ENCODE data around the gene NWD2.
"Not testable (repeated sequence)": the region's sequence is repeated elsewhere in the genome, so short reads cannot be mapped to it uniquely, and the experiment has no call there.

NWD2 gene

GRCh38 chr4:37392521-37393255 is 148.1 kb downstream of the NWD2 start:
- Mint-ChIP-seq H3K4me1 (ENCODE audit: low read depth) (no peaks in the 10 kb centered on the region), H3K9me3 (no peaks in the 10 kb centered on the region), H3K27me3 (ENCODE audit: low read depth) (no peaks in the 10 kb centered on the region), H3K36me3 (ENCODE audit: low read depth) (no peaks in the 10 kb centered on the region), H3K4me3 (no peak overlapping the region), H3K27ac (no peak overlapping the region)
- DNase-seq (ENCODE audit: low spot score), result no peak

- no peak overlapping the region for H3K27ac Mint-ChIP-seq
- H3K4me1 Mint-ChIP-seq (ENCODE audit: low read depth), result no peaks in the 10 kb centered on the region
- H3K9me3 Mint-ChIP-seq, result no peaks in the 10 kb centered on the region
- H3K4me3 Mint-ChIP-seq, result no peak overlapping the region
- no peaks in the 10 kb centered on the region for H3K36me3 Mint-ChIP-seq (ENCODE audit: low read depth)
- H3K27me3 Mint-ChIP-seq (ENCODE audit: low read depth), result no peaks in the 10 kb centered on the region
- DNase-seq (ENCODE audit: low spot score), result no peak
Observed at GRCh38 chr4:37393321-37393720, 148.8 kb downstream of the NWD2 start.

- DNase-seq (ENCODE audit: low spot score), result no peak
- H3K4me3 Mint-ChIP-seq, result no peak overlapping the region
- H3K4me1 Mint-ChIP-seq (ENCODE audit: low read depth), result no peaks in the 10 kb centered on the region
- no peaks in the 10 kb centered on the region for H3K27me3 Mint-ChIP-seq (ENCODE audit: low read depth)
- H3K36me3 Mint-ChIP-seq (ENCODE audit: low read depth), result no peaks in the 10 kb centered on the region
- no peak overlapping the region for H3K27ac Mint-ChIP-seq
- H3K9me3 Mint-ChIP-seq, result no peaks in the 10 kb centered on the region
Observed at GRCh38 chr4:37393889-37394288, 149.3 kb downstream of the NWD2 start.

- Mint-ChIP-seq H3K27me3 (ENCODE audit: low read depth) (no peaks in the 10 kb centered on the region), H3K9me3 (no peaks in the 10 kb centered on the region), H3K4me1 (ENCODE audit: low read depth) (no peaks in the 10 kb centered on the region), H3K27ac (no peak overlapping the region), H3K36me3 (ENCODE audit: low read depth) (no peaks in the 10 kb centered on the region), H3K4me3 (no peak overlapping the region)
- DNase-seq (ENCODE audit: low spot score), result no peak
Observed at GRCh38 chr4:37397505-37397904, 153.0 kb downstream of the NWD2 start.

- H3K27ac Mint-ChIP-seq, result no peak overlapping the region
- H3K4me1 Mint-ChIP-seq (ENCODE audit: low read depth), result no peaks in the 10 kb centered on the region
- no peak overlapping the region for H3K4me3 Mint-ChIP-seq
- H3K9me3 Mint-ChIP-seq, result no peaks in the 10 kb centered on the region
- H3K27me3 Mint-ChIP-seq (ENCODE audit: low read depth), result no peaks in the 10 kb centered on the region
- no peaks in the 10 kb centered on the region for H3K36me3 Mint-ChIP-seq (ENCODE audit: low read depth)
- DNase-seq (ENCODE audit: low spot score), result no peak
Observed at GRCh38 chr4:37400241-37400881, 155.8 kb downstream of the NWD2 start.

- not testable (repeated sequence) for DNase-seq (ENCODE audit: low spot score); H3K4me1 Mint-ChIP-seq (ENCODE audit: low read depth); H3K27ac Mint-ChIP-seq; H3K36me3 Mint-ChIP-seq (ENCODE audit: low read depth); H3K4me3 Mint-ChIP-seq; H3K9me3 Mint-ChIP-seq; H3K27me3 Mint-ChIP-seq (ENCODE audit: low read depth)
Observed at GRCh38 chr4:37407938-37408826, 163.6 kb downstream of the NWD2 start.

- DNase-seq (ENCODE audit: low spot score); H3K27ac Mint-ChIP-seq; H3K4me1 Mint-ChIP-seq (ENCODE audit: low read depth); H3K27me3 Mint-ChIP-seq (ENCODE audit: low read depth); H3K4me3 Mint-ChIP-seq; H3K36me3 Mint-ChIP-seq (ENCODE audit: low read depth); H3K9me3 Mint-ChIP-seq: not testable (repeated sequence)
Observed at GRCh38 chr4:37413612-37414011, 169.1 kb downstream of the NWD2 start.

- Mint-ChIP-seq H3K4me1 (ENCODE audit: low read depth) (no peaks in the 10 kb centered on the region), H3K9me3 (no peaks in the 10 kb centered on the region), H3K27me3 (ENCODE audit: low read depth) (peaks cover 2% of the 10 kb centered on the region), H3K36me3 (ENCODE audit: low read depth) (no peaks in the 10 kb centered on the region), H3K27ac (no peak overlapping the region), H3K4me3 (no peak overlapping the region)
- DNase-seq (ENCODE audit: low spot score), result no peak
Observed at GRCh38 chr4:37415845-37416369, 171.4 kb downstream of the NWD2 start.

GRCh38 chr4:37421614-37422013 is 177.1 kb downstream of the NWD2 start:
- no peak overlapping the region for H3K4me3 Mint-ChIP-seq
- H3K27ac Mint-ChIP-seq, result no peak overlapping the region
- H3K36me3 Mint-ChIP-seq (ENCODE audit: low read depth), result no peaks in the 10 kb centered on the region
- H3K27me3 Mint-ChIP-seq (ENCODE audit: low read depth), result peaks cover 5% of the 10 kb centered on the region
- H3K4me1 Mint-ChIP-seq (ENCODE audit: low read depth), result no peaks in the 10 kb centered on the region
- no peaks in the 10 kb centered on the region for H3K9me3 Mint-ChIP-seq
- no peak for DNase-seq (ENCODE audit: low spot score)

GRCh38 chr4:37422102-37422501 is 177.6 kb downstream of the NWD2 start:
- no peaks in the 10 kb centered on the region for H3K4me1 Mint-ChIP-seq (ENCODE audit: low read depth)
- no peaks in the 10 kb centered on the region for H3K36me3 Mint-ChIP-seq (ENCODE audit: low read depth)
- peaks cover 5% of the 10 kb centered on the region for H3K27me3 Mint-ChIP-seq (ENCODE audit: low read depth)
- no peak overlapping the region for H3K4me3 Mint-ChIP-seq
- DNase-seq (ENCODE audit: low spot score), result no peak
- H3K9me3 Mint-ChIP-seq, result no peaks in the 10 kb centered on the region
- H3K27ac Mint-ChIP-seq, result no peak overlapping the region

GRCh38 chr4:37422638-37423037 is 178.1 kb downstream of the NWD2 start:
- no peaks in the 10 kb centered on the region for H3K4me1 Mint-ChIP-seq (ENCODE audit: low read depth)
- peaks cover 5% of the 10 kb centered on the region for H3K27me3 Mint-ChIP-seq (ENCODE audit: low read depth)
- no peak overlapping the region for H3K27ac Mint-ChIP-seq
- H3K9me3 Mint-ChIP-seq, result no peaks in the 10 kb centered on the region
- H3K36me3 Mint-ChIP-seq (ENCODE audit: low read depth), result no peaks in the 10 kb centered on the region
- no peak overlapping the region for H3K4me3 Mint-ChIP-seq
- no peak for DNase-seq (ENCODE audit: low spot score)

GRCh38 chr4:37423310-37423709 is 178.8 kb downstream of the NWD2 start:
- Mint-ChIP-seq H3K27ac (no peak overlapping the region), H3K36me3 (ENCODE audit: low read depth) (no peaks in the 10 kb centered on the region), H3K4me1 (ENCODE audit: low read depth) (no peaks in the 10 kb centered on the region), H3K27me3 (ENCODE audit: low read depth) (peaks cover 5% of the 10 kb centered on the region), H3K4me3 (no peak overlapping the region), H3K9me3 (no peaks in the 10 kb centered on the region)
- no peak for DNase-seq (ENCODE audit: low spot score)

- DNase-seq (ENCODE audit: low spot score), result no peak
- Mint-ChIP-seq H3K27ac (no peak overlapping the region), H3K4me3 (no peak overlapping the region), H3K27me3 (ENCODE audit: low read depth) (peaks cover 5% of the 10 kb centered on the region), H3K9me3 (no peaks in the 10 kb centered on the region), H3K36me3 (ENCODE audit: low read depth) (no peaks in the 10 kb centered on the region), H3K4me1 (ENCODE audit: low read depth) (no peaks in the 10 kb centered on the region)
Observed at GRCh38 chr4:37424753-37425152, 180.2 kb downstream of the NWD2 start.

- Mint-ChIP-seq H3K9me3 (no peaks in the 10 kb centered on the region), H3K4me3 (no peak overlapping the region), H3K4me1 (ENCODE audit: low read depth) (no peaks in the 10 kb centered on the region), H3K27me3 (ENCODE audit: low read depth) (peaks cover 5% of the 10 kb centered on the region), H3K36me3 (ENCODE audit: low read depth) (no peaks in the 10 kb centered on the region), H3K27ac (no peak overlapping the region)
- DNase-seq (ENCODE audit: low spot score), result no peak
Observed at GRCh38 chr4:37425857-37426256, 181.3 kb downstream of the NWD2 start.
